Pancreas (tissue), 10 donors: ENCODE data around the gene CNPY1. TPM values are rescaled to one million over a fixed set of nuclear protein-coding genes. Genes with fewer than 3 reads are reported as not detected.

Source experiments
- ATAC-seq, 4 donors: fragments of 200-7000 bp; cut with Tn5 transposase; one replicate each; pipeline versions ENCODE4 v1.8.0 to v1.9.1; 2020; ENCODE audit warnings: mild to moderate bottlenecking in 4 of 4, moderate library complexity in 4 of 4
- DNase-seq, 6 donors: peaks; one replicate each; pipeline ENCODE4 v3.0.0-alpha.2; 2020
- FAIRE-seq: peaks from 2 replicates; lab custom pipeline; 2012; peaks lifted over from hg19 to GRCh38; lab: Jason Lieb, UNC
- H3K27ac ChIP-seq, 4 donors: fragments of 200-600 bp; sonication (generic); 1 replicate in 3 of 4; 2 replicates in 1 of 4; pipeline versions ENCODE4 v1.5.0 to v1.8.0; 2020
- H3K27me3 ChIP-seq, 4 donors: fragments of 200-600 bp; one replicate each; pipeline ENCODE4 v1.8.0; 2021
- H3K36me3 ChIP-seq, 3 donors: fragments of 200-600 bp; sonication (generic) in 1 of 3; one replicate each; pipeline versions ENCODE4 v1.5.0 to v1.8.0; 2020 to 2021
- H3K4me1 ChIP-seq, 3 donors: fragments of 200-600 bp; one replicate each; pipeline ENCODE4 v1.8.0; 2021
- H3K4me3 ChIP-seq, 4 donors: fragments of 200-600 bp; sonication (generic) in 2 of 4; one replicate each; pipeline versions ENCODE4 v1.5.0 to v1.8.0; 2020 to 2021
- H3K9me3 ChIP-seq, 4 donors: fragments of 200-600 bp; one replicate each; pipeline ENCODE4 v1.8.0; 2021
- WGBS, 2 donors: extraction: QIAGEN DNeasy Blood & Tissue Kit; methylation state at CpG; one replicate each; pipeline ENCODE4 v1.1.7; 2013; 5-methylcytosine and 5-hydroxymethylcytosine counted together
- intact Hi-C, 3 donors: fragments of 100-400 bp; cut with DNase I; formaldehyde crosslinking; loops; one replicate each; pipeline versions ENCODE4 v1.11.1 to v1.14.2; 2022
- polyA plus RNA-seq, 2 donors: library from polyadenylated mRNA; stranded (reverse); fragments of 200-250 nt; gene quantifications; one replicate each; pipeline ENCODE4 v1.2.3, GENCODE V29; 2013
- total RNA-seq, 6 donors: library from RNA; stranded (reverse); fragmentation: NEBNext Ultra II Directional in 4 of 6; extraction: Animal tissue kit (Norgen Biotek cat#: 25700) in 4 of 6; gene quantifications; one replicate each; pipeline versions ENCODE4 v1.2.1 to v1.2.4, GENCODE V29; 2021 to 2023
- TF ChIP-seq, protein P1 (sequence below), 4 donors: fragments of 200-600 bp; sonication (generic) in 3 of 4; IDR thresholded peaks; one replicate each; pipeline versions ENCODE4 v1.5.0 to v1.8.0; 2021; ENCODE audit warnings: antibody characterized with exemption in 4 of 4
- donor health status: healthy with polysubstance abuse.
- donor health status: DM: no; HTN: no; CAD: no; lungs with moderate emphysema.
- donor health status: DM: no; HTN: no; CAD: no.
- donor health status: control.
- donor health status: control.
- donor health status: Bipolar disorder and iron deficiency.
- donor health status: DM: yes; HTN: yes; CAD: no.
- donor health status: DM: no; HTN: no; CAD: no.
- donor health status: DM: no; HTN: no; CAD: no.
- donor health status: DM: yes; HTN: yes; CAD: no.

CNPY1 gene
- total and polyA plus RNA-seq, 8 donors: not detected

DNA sequence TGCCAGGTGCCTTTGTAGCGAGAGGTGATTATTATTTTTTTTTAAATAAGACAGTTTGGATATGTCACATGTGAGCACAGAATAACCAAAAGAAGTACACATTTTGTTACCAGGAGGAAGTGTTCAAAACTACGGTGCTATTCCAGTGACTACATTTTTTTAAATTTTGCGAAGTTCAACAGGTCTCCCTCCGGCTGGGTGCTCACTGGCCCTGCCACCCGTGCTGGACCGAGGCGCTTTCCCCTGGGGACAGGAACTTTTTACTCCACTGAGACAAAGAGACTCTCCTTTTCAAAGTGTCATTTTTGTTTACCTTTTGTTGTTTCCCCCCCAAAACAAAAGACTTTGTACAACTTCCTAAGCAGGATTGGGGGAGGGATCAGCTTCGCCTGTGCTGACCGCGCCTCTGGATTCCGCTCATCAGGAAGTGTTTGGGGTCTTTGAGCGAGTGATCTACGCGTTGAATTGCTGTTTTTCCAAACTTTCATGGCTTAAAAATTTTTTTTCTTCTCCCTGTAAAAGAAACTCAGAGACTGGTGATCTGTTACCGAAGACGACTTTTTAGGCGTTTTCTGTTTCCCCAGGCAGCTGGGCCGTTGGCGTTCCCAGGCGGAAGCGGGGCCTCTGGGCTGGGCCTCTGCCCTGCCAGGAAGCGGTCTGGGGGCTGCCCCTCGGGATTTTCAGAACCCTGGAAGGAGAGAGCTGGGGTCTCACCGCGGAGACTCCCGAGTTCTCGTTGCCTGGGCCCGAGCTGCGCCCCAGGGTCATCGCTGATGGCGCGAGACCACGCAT is 81.2 kb downstream of the CNPY1 start:
- H3K9me3 ChIP-seq: no peaks in the 10 kb centered on the region
- DNase-seq: no peak
- ATAC-seq: no peak
- intact Hi-C loops: no loop called here
- peaks cover 0 to 86% (median 15%) of the 10 kb centered on the region in 4 donors for H3K27me3 ChIP-seq
- WGBS, 2 donors: 21 to 24% methylated on average over 33 of the region's 33 CpGs
- no peak overlapping the region for H3K27ac ChIP-seq
- TF ChIP-seq, protein P1, sequence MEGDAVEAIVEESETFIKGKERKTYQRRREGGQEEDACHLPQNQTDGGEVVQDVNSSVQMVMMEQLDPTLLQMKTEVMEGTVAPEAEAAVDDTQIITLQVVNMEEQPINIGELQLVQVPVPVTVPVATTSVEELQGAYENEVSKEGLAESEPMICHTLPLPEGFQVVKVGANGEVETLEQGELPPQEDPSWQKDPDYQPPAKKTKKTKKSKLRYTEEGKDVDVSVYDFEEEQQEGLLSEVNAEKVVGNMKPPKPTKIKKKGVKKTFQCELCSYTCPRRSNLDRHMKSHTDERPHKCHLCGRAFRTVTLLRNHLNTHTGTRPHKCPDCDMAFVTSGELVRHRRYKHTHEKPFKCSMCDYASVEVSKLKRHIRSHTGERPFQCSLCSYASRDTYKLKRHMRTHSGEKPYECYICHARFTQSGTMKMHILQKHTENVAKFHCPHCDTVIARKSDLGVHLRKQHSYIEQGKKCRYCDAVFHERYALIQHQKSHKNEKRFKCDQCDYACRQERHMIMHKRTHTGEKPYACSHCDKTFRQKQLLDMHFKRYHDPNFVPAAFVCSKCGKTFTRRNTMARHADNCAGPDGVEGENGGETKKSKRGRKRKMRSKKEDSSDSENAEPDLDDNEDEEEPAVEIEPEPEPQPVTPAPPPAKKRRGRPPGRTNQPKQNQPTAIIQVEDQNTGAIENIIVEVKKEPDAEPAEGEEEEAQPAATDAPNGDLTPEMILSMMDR (IDR thresholded peaks at IDR 0.05): no peak
- H3K36me3 ChIP-seq: no peaks in the 10 kb centered on the region
- no peak for FAIRE-seq
- peaks cover 0 to 10% (median 5%) of the 10 kb centered on the region in 3 donors for H3K4me1 ChIP-seq
- no peak overlapping the region for H3K4me3 ChIP-seq

DNA sequence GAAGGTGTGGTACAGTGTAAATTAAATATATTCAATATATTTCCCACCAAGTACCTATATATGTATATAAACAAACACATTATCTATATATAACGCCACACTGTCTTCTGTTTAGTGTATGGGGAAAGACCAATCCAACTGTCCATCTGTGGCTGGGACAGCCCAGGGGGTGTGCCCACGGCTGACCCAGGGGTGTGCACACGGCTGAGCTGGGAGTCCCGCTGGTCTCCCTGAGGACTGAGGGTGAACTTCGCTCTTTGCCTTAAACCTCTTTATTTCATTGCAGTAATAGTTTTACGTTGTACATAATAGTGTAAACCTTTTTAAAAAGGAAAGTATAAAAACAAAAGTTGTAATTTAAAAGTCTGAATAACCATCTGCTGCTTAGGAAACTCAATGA is 82.2 kb downstream of the CNPY1 start:
- intact Hi-C loops: no loop called here
- ATAC-seq: no peak
- peaks cover 0 to 86% (median 21%) of the 10 kb centered on the region in 4 donors for H3K27me3 ChIP-seq

DNA sequence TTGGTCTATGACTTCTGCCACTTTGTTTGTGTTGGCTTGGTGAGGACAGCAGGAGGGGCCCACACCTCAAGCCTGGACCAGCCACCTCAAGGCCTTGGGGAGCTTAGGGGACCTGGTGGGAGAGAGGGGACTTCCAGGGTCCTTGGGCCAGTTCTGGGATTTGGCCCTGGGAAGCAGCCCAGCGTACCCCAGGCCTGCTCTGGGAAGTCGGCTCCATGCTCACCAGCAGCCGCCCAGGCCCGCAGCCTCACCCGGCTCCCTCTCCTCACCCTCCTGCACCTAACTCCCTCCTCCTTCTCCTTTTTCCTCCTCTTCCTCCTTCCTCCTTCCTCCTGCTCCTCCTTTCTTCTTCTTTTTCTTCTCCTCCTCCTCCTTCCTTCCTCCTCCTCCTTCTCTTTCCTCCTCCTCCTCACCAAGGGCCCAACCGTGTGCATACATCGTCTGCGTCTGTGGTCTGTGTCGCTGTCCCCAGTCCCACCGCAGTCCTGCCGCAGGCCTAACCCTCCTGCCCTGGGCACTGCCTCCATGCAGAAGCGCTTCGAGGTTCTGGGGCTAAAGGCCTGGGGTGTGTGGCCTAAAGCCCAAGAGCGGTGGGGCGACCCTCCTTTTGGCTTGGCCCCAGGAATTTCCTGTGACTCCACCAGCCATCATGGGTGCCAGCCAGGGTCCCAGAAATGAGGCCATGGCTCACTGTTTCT is 83.1 kb downstream of the CNPY1 start:
- intact Hi-C loops: no loop called here
- H3K4me1 ChIP-seq: peaks cover 0 to 11% (median 8%) of the 10 kb centered on the region in 3 donors
- no peaks in the 10 kb centered on the region for H3K36me3 ChIP-seq
- 50 to 60% methylated on average over 15 of the region's 15 CpGs for WGBS, 2 donors
- ATAC-seq: no peak
- H3K9me3 ChIP-seq: no peaks in the 10 kb centered on the region
- TF ChIP-seq, protein P1 (IDR thresholded peaks at IDR 0.05): no peak
- no peak overlapping the region for H3K27ac ChIP-seq
- H3K4me3 ChIP-seq: no peak overlapping the region
- FAIRE-seq: no peak
- DNase-seq: no peak
- peaks cover 0 to 82% (median 20%) of the 10 kb centered on the region in 4 donors for H3K27me3 ChIP-seq

More for the DNA sequence above, 82.2 kb downstream of the CNPY1 start:
- H3K36me3 ChIP-seq: no peaks in the 10 kb centered on the region
- DNase-seq (no peak), FAIRE-seq (no peak)
- WGBS, 2 donors: 43 to 46% methylated on average over 6 of the region's 6 CpGs
- no peak overlapping the region for H3K4me3 ChIP-seq
- H3K9me3 ChIP-seq: no peaks in the 10 kb centered on the region
- peaks cover 0 to 10% (median 5%) of the 10 kb centered on the region in 3 donors for H3K4me1 ChIP-seq
- TF ChIP-seq, protein P1 (IDR thresholded peaks at IDR 0.05): no peak
- no peak overlapping the region for H3K27ac ChIP-seq

DNA sequence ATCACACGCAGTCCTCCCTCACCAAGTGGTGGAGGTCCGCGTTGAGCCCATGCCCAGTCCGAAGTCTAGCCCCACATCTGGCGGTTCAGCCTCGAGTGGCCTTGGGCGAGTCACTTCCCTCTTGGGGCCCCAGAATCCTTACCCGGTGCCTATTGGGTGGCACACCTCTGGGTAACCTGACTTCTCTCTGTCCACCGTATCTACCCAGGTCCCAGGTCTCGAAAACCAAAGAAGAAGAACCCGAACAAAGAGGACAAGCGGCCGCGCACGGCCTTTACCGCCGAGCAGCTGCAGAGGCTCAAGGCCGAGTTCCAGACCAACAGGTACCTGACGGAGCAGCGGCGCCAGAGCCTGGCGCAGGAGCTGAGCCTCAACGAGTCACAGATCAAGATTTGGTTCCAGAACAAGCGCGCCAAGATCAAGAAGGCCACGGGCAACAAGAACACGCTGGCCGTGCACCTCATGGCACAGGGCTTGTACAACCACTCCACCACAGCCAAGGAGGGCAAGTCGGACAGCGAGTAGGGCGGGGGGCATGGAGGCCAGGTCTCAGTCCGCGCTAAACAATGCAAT is 84.1 kb downstream of the CNPY1 start:
- no peak for FAIRE-seq
- Histone ChIP-seq H3K9me3 (no peaks in the 10 kb centered on the region), H3K4me1 (peaks cover 0 to 10% (median 3%) of the 10 kb centered on the region in 3 donors), H3K27ac (no peak overlapping the region), H3K4me3 (no peak overlapping the region), H3K27me3 (peaks cover 0 to 75% (median 16%) of the 10 kb centered on the region in 4 donors), H3K36me3 (no peaks in the 10 kb centered on the region)
- TF ChIP-seq, protein P1 (IDR thresholded peaks at IDR 0.05): no peak
- no peak for ATAC-seq
- intact Hi-C loops: no loop called here
- no peak for DNase-seq
- WGBS, 2 donors: 47 to 48% methylated on average over 33 of the region's 33 CpGs
